Sigmoid colon (tissue), 4 donors: ENCODE results near the gene FOLR1.

Experiments
- EP300 ChIP-seq, 4 donors: sonication (generic); formaldehyde crosslinking; IDR thresholded peaks; one replicate each; pipeline ENCODE4 v1.6.1; 2017; ENCODE audit warnings: antibody characterized with exemption in 4 of 4
- POLR2A ChIP-seq, 2 donors: fragments of 450-650 bp; IDR thresholded peaks; one replicate each; pipeline ENCODE4 v1.6.1; 2016; ENCODE audit warnings: antibody characterized with exemption in 2 of 2, mild to moderate bottlenecking in 2 of 2, moderate library complexity in 2 of 2
- TF ChIP-seq, protein P1 (sequence below), 4 experiments: fragments of 450-650 bp in 3 of 4; fragments of 200-600 bp in 1 of 4; IDR thresholded peaks; one replicate each; pipeline ENCODE4 v1.5.1; 2016 to 2019; ENCODE audit warnings: antibody characterized with exemption in 4 of 4, mild to moderate bottlenecking in 3 of 4, moderate library complexity in 2 of 4

DNA sequence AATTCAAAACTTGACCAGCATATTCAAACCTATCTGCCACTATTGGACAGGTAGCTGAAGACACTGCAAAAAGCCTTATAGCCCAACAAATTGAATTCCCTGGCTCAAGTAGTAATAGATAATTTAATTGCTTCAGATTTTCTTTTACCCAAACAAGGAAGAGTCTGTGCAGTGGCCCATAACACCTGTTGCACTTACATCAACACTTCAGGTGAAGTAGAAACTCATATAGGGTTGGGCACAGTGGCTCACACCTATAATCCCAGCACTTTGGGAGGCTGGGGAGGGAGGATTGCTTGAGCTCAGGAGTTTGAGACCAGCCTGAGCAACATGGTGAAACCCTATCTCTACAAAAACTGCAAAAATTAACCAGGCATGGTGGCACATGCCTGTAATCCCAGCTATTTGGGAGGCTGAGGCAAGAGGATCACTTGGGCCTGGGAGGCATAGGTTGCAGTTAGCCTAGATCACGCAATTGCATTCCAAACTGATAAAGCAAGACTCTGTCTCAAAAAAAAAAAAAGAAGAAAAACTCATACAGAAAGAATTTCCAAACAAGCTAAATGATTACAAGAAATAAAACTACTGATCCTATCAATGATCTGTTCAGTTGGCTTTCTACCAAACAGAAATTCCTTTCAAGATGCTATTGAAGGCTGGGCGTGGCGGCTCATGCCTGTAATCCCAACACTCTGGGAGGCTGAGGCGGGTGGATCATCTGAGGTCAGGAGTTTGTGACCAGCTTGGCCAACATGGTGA lies 47.0 kb upstream of the FOLR1 start:
- TF ChIP-seq, protein P1, sequence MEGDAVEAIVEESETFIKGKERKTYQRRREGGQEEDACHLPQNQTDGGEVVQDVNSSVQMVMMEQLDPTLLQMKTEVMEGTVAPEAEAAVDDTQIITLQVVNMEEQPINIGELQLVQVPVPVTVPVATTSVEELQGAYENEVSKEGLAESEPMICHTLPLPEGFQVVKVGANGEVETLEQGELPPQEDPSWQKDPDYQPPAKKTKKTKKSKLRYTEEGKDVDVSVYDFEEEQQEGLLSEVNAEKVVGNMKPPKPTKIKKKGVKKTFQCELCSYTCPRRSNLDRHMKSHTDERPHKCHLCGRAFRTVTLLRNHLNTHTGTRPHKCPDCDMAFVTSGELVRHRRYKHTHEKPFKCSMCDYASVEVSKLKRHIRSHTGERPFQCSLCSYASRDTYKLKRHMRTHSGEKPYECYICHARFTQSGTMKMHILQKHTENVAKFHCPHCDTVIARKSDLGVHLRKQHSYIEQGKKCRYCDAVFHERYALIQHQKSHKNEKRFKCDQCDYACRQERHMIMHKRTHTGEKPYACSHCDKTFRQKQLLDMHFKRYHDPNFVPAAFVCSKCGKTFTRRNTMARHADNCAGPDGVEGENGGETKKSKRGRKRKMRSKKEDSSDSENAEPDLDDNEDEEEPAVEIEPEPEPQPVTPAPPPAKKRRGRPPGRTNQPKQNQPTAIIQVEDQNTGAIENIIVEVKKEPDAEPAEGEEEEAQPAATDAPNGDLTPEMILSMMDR (IDR thresholded peaks at IDR 0.05): no peak
- TF ChIP-seq EP300 (IDR thresholded peaks at IDR 0.05) (no peak), POLR2A (IDR thresholded peaks at IDR 0.05) (no peak)
